ENCODE measurements around the gene SLCO2A1. TPM values are rescaled to one million over a fixed set of nuclear protein-coding genes. Genes with fewer than 3 reads are reported as not detected.

SLCO2A1 gene
- total RNA-seq, 6 donors from 2014 or later = 56.2 to 308 (median 133) TPM

DNA sequence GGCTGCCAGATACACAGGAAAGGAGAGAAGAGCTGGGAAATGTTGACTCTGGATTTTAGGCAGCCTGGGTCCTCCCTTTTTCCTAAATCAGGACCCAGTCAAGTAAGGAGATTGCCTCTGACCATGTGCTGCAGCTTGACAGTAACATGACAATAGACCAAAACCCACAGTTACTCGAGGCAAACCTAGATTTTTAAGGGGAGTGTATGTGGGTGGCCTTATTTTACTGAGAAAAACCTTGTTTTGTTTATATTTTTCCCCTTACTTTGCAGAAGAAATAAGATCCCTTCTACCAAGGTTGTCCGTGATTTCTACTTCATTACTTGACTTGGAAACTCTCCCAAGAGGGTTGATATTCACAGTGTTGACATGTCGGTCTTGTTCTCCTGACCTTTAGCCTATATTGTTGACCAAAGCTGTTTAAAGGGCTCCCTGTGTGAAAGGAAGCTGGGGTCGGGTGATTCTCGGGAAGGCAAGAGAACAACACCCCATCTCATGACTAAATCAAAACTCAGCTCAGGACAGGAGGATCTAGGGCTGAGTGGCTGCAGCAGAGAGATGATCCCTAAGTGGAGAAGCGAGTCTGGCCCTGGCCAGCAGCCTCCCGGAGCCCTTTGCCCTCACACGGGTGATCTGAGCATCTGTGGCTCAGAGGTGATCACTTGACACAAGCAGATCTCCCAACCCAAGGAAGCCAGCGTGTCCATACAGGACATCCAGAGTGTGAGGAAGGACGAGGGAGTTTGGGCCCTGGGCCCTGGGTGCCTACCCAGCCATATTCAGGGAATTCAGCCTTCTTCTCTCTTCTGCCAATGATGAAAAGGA is 31.0 kb upstream of the SLCO2A1 start:
- Histone ChIP-seq H3K36me3 (no peaks in the 10 kb centered on the region), H3K27ac (no peak overlapping the region), H3K4me1 (peaks cover 27 to 45% (median 35%) of the 10 kb centered on the region in 4 donors), H3K4me3 (no peak overlapping the region), H3K9me3 (no peaks in the 10 kb centered on the region), H3K27me3 (no peaks in the 10 kb centered on the region)
- no peak for TF ChIP-seq CTCF (IDR thresholded peaks at IDR 0.05)
- TF ChIP-seq POLR2A (IDR thresholded peaks at IDR 0.05) = no peak
- TF ChIP-seq EP300 (IDR thresholded peaks at IDR 0.05) = no peak
- 51 to 63% methylated on average over 10 of the region's 10 CpGs for WGBS, 2 donors
- DNase-seq = no peak
- no peak for ATAC-seq (ENCODE audit: low FRiP score in 2 of 2)

- DNase-seq = no peak
- peaks cover 25 to 44% (median 34%) of the 10 kb centered on the region in 4 donors for H3K4me1 ChIP-seq
- no peak for TF ChIP-seq POLR2AphosphoS5 (IDR thresholded peaks at IDR 0.05)
- no peak for TF ChIP-seq CTCF (IDR thresholded peaks at IDR 0.05)
- TF ChIP-seq POLR2A (IDR thresholded peaks at IDR 0.05) = no peak
- TF ChIP-seq EP300 (IDR thresholded peaks at IDR 0.05) = no peak
Measured at GRCh38 chr3:134059671-134060560, 30.2 kb upstream of the SLCO2A1 start.

GRCh38 chr3:134059035-134059601 is 29.4 kb upstream of the SLCO2A1 start:
- ATAC-seq (ENCODE audit: low FRiP score in 2 of 2) = no peak

More at GRCh38 chr3:134059671-134060560, 30.2 kb upstream of the SLCO2A1 start:
- no peaks in the 10 kb centered on the region for H3K36me3 ChIP-seq
- ATAC-seq (ENCODE audit: low FRiP score in 2 of 2) = no peak
- H3K4me3 ChIP-seq = no peak overlapping the region
- no peaks in the 10 kb centered on the region for H3K9me3 ChIP-seq
- H3K27ac ChIP-seq = peak overlapping the region in 2 of 4 donors; percentile 67 to 70
- H3K27me3 ChIP-seq = no peaks in the 10 kb centered on the region
- 69 to 73% methylated on average over 9 of the region's 9 CpGs for WGBS, 2 donors

GRCh38 chr3:134057654-134058110 is 28.0 kb upstream of the SLCO2A1 start:
- Histone ChIP-seq H3K27me3 (no peaks in the 10 kb centered on the region), H3K9me3 (no peaks in the 10 kb centered on the region), H3K36me3 (no peaks in the 10 kb centered on the region), H3K4me1 (peaks cover 28 to 44% (median 36%) of the 10 kb centered on the region in 4 donors), H3K4me3 (no peak overlapping the region), H3K27ac (peak overlapping the region; percentile 6 to 70 (median 67))
- 56 to 71% methylated on average over 4 to 7 of the region's 7 CpGs for WGBS, 2 donors
- no peak for TF ChIP-seq EP300 (IDR thresholded peaks at IDR 0.05)
- TF ChIP-seq POLR2A (IDR thresholded peaks at IDR 0.05) = no peak
- no peak for TF ChIP-seq CTCF (IDR thresholded peaks at IDR 0.05)
- no peak for TF ChIP-seq POLR2AphosphoS5 (IDR thresholded peaks at IDR 0.05)
- ATAC-seq (ENCODE audit: low FRiP score in 2 of 2) (no peak), DNase-seq (no peak)

More at GRCh38 chr3:134059035-134059601, 29.4 kb upstream of the SLCO2A1 start:
- Histone ChIP-seq H3K9me3 (no peaks in the 10 kb centered on the region), H3K36me3 (no peaks in the 10 kb centered on the region), H3K27ac (peak overlapping the region; percentile 39 to 70 (median 67)), H3K27me3 (no peaks in the 10 kb centered on the region), H3K4me3 (no peak overlapping the region), H3K4me1 (peaks cover 25 to 44% (median 34%) of the 10 kb centered on the region in 4 donors)
- TF ChIP-seq EP300 (IDR thresholded peaks at IDR 0.05) = no peak
- TF ChIP-seq POLR2A (IDR thresholded peaks at IDR 0.05) = no peak
- peak in 1 of 2 donors; percentile 41 for DNase-seq
- 51 to 62% methylated on average over 3 of the region's 3 CpGs for WGBS, 2 donors
